K562 (cell line): Measurements from ENCODE around the gene S100A9.

Experiments used
- EP400 ChIP-seq: fragments of 450-650 bp; IDR thresholded peaks from 2 replicates; pipeline ENCODE4 v1.6.1; 2017; ENCODE audit warnings: antibody characterized with exemption, mild to moderate bottlenecking, moderate library complexity
- GATA2 ChIP-seq: sonication (generic); formaldehyde crosslinking; IDR thresholded peaks from 2 replicates; pipeline ENCODE4 v1.4.0; 2020; ENCODE audit warnings: mild to moderate bottlenecking, missing genetic modification reagents
- KLF16 ChIP-seq: IDR thresholded peaks from 2 replicates; pipeline ENCODE4 v1.6.1; 2016; ENCODE audit warnings: antibody characterized with exemption
- NFE2 ChIP-seq: IDR thresholded peaks from 2 replicates; pipeline ENCODE4 v1.6.1; 2014; ENCODE audit warnings: antibody characterized with exemption, low read depth
- SETDB1 ChIP-seq: IDR thresholded peaks from one replicate; pipeline ENCODE4 v1.6.1; 2012; ENCODE audit warnings: low read length, control low read depth, inconsistent platforms
- ZNF253 ChIP-seq: fragments of 250-450 bp; sonication (Bioruptor Pico); conservative IDR thresholded peaks from 2 replicates; pipeline ENCODE4 v1.6.1; 2021; ENCODE audit warnings: mild to moderate bottlenecking
- ZSCAN29 ChIP-seq: fragments of 450-650 bp; IDR thresholded peaks from 2 replicates; pipeline ENCODE4 v1.6.1; 2017
- TF ChIP-seq, protein P1 (sequence below): sonication (generic); formaldehyde crosslinking; IDR thresholded peaks from 2 replicates; pipeline ENCODE4 v1.8.1; 2023; ENCODE audit warnings: mild to moderate bottlenecking, missing genetic modification reagents
- TF ChIP-seq, protein P2 (sequence below), 2 experiments: fragments of 200-800 bp in 1 of 2; sonication (Bioruptor generic) in 1 of 2; sonication (generic) in 1 of 2; formaldehyde crosslinking in 1 of 2; IDR thresholded peaks in 1 of 2; conservative IDR thresholded peaks in 1 of 2; 2 replicates each; pipeline versions ENCODE4 v1.5.0 to v1.6.1; 2016 to 2020; ENCODE audit warnings: missing compliant biosample characterization in 1 of 2, missing genetic modification characterization in 1 of 2, missing genetic modification reagents in 1 of 2
- TF ChIP-seq, protein P3 (sequence below): fragments of 250-450 bp; sonication (Bioruptor Pico); IDR thresholded peaks from 2 replicates; pipeline ENCODE4 v1.8.0; 2022; ENCODE audit warnings: moderate library complexity, mild to moderate bottlenecking, inconsistent platforms
- TF ChIP-seq, protein P4 (sequence below), 3 experiments: IDR thresholded peaks in 2 of 3; conservative IDR thresholded peaks in 1 of 3; 2 replicates each; pipeline ENCODE4 v1.5.1; 2011 to 2012; ENCODE audit warnings: low read length in 3 of 3, mild to moderate bottlenecking in 3 of 3, control low read depth in 2 of 3, improper control_type of control experiment in 1 of 3, inconsistent platforms in 1 of 3, low read depth in 1 of 3, mixed read lengths in 1 of 3, moderate library complexity in 1 of 3; ENCODE audit not compliant: insufficient read depth in 2 of 3
- TF ChIP-seq, protein P5 (sequence below): sonication (generic); formaldehyde crosslinking; IDR thresholded peaks from 2 replicates; pipeline ENCODE4 v1.8.1; 2023; ENCODE audit warnings: mild to moderate bottlenecking, missing genetic modification reagents, moderate library complexity
- TF ChIP-seq, protein P6 (sequence below): IDR thresholded peaks from 3 replicates; pipeline ENCODE4 v1.6.1; 2011; ENCODE audit warnings: borderline replicate concordance, mild to moderate bottlenecking; ENCODE audit not compliant: insufficient read length, insufficient read depth
- TF ChIP-seq, protein P7 (sequence below): fragments of 450-650 bp; IDR thresholded peaks from 2 replicates; pipeline ENCODE4 v1.6.1; 2017; ENCODE audit warnings: antibody characterized with exemption, mild to moderate bottlenecking

DNA sequence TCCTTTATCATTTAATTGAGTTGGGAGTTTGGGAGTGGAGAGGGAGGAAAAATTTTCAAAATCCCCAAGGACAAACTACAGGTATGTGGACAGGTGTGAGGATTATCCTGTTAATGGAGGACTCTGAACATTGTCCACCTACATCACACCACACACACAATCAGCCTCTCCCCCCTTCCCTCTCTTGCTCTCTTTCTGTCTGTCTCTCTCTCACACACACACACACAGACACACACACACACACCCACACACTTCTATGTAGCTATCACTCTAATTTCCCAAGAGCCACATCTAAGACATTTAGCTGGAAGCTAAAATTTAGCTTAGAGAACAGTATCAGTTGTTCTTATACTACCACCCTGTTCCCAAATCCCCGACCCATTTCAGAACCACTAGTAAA is 31.7 kb downstream of the S100A9 start:
- TF ChIP-seq, protein P1, sequence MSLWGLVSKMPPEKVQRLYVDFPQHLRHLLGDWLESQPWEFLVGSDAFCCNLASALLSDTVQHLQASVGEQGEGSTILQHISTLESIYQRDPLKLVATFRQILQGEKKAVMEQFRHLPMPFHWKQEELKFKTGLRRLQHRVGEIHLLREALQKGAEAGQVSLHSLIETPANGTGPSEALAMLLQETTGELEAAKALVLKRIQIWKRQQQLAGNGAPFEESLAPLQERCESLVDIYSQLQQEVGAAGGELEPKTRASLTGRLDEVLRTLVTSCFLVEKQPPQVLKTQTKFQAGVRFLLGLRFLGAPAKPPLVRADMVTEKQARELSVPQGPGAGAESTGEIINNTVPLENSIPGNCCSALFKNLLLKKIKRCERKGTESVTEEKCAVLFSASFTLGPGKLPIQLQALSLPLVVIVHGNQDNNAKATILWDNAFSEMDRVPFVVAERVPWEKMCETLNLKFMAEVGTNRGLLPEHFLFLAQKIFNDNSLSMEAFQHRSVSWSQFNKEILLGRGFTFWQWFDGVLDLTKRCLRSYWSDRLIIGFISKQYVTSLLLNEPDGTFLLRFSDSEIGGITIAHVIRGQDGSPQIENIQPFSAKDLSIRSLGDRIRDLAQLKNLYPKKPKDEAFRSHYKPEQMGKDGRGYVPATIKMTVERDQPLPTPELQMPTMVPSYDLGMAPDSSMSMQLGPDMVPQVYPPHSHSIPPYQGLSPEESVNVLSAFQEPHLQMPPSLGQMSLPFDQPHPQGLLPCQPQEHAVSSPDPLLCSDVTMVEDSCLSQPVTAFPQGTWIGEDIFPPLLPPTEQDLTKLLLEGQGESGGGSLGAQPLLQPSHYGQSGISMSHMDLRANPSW (CRISPR knock-in tag), result no peak
- TF ChIP-seq SETDB1 (no peak), KLF16 (no peak), EP400 (no peak), NFE2 (no peak), ZNF253 (no peak), GATA2 (CRISPR knock-in tag) (no peak), ZSCAN29 (no peak)
- TF ChIP-seq, protein P2, sequence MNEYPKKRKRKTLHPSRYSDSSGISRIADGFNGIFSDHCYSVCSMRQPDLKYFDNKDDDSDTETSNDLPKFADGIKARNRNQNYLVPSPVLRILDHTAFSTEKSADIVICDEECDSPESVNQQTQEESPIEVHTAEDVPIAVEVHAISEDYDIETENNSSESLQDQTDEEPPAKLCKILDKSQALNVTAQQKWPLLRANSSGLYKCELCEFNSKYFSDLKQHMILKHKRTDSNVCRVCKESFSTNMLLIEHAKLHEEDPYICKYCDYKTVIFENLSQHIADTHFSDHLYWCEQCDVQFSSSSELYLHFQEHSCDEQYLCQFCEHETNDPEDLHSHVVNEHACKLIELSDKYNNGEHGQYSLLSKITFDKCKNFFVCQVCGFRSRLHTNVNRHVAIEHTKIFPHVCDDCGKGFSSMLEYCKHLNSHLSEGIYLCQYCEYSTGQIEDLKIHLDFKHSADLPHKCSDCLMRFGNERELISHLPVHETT (CRISPR knock-in tag; conservative IDR thresholded peaks at IDR 0.05 in 1 of 2, IDR thresholded peaks at IDR 0.05 in 1 of 2), result no peak
- TF ChIP-seq, protein P3, sequence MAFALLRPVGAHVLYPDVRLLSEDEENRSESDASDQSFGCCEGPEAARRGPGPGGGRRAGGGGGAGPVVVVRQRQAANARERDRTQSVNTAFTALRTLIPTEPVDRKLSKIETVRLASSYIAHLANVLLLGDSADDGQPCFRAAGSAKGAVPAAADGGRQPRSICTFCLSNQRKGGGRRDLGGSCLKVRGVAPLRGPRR (CRISPR knock-in tag), result no peak
- TF ChIP-seq, protein P4, sequence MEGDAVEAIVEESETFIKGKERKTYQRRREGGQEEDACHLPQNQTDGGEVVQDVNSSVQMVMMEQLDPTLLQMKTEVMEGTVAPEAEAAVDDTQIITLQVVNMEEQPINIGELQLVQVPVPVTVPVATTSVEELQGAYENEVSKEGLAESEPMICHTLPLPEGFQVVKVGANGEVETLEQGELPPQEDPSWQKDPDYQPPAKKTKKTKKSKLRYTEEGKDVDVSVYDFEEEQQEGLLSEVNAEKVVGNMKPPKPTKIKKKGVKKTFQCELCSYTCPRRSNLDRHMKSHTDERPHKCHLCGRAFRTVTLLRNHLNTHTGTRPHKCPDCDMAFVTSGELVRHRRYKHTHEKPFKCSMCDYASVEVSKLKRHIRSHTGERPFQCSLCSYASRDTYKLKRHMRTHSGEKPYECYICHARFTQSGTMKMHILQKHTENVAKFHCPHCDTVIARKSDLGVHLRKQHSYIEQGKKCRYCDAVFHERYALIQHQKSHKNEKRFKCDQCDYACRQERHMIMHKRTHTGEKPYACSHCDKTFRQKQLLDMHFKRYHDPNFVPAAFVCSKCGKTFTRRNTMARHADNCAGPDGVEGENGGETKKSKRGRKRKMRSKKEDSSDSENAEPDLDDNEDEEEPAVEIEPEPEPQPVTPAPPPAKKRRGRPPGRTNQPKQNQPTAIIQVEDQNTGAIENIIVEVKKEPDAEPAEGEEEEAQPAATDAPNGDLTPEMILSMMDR (IDR thresholded peaks at IDR 0.05 in 2 of 3, conservative IDR thresholded peaks at IDR 0.05 in 1 of 3; ENCODE audit: insufficient read depth in 2 of 3, low read depth in 1 of 3, low read length in 3 of 3), result no peak
- TF ChIP-seq, protein P5, sequence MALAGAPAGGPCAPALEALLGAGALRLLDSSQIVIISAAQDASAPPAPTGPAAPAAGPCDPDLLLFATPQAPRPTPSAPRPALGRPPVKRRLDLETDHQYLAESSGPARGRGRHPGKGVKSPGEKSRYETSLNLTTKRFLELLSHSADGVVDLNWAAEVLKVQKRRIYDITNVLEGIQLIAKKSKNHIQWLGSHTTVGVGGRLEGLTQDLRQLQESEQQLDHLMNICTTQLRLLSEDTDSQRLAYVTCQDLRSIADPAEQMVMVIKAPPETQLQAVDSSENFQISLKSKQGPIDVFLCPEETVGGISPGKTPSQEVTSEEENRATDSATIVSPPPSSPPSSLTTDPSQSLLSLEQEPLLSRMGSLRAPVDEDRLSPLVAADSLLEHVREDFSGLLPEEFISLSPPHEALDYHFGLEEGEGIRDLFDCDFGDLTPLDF, result no peak
- TF ChIP-seq, protein P6, sequence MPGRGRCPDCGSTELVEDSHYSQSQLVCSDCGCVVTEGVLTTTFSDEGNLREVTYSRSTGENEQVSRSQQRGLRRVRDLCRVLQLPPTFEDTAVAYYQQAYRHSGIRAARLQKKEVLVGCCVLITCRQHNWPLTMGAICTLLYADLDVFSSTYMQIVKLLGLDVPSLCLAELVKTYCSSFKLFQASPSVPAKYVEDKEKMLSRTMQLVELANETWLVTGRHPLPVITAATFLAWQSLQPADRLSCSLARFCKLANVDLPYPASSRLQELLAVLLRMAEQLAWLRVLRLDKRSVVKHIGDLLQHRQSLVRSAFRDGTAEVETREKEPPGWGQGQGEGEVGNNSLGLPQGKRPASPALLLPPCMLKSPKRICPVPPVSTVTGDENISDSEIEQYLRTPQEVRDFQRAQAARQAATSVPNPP, result no peak
- TF ChIP-seq, protein P7, sequence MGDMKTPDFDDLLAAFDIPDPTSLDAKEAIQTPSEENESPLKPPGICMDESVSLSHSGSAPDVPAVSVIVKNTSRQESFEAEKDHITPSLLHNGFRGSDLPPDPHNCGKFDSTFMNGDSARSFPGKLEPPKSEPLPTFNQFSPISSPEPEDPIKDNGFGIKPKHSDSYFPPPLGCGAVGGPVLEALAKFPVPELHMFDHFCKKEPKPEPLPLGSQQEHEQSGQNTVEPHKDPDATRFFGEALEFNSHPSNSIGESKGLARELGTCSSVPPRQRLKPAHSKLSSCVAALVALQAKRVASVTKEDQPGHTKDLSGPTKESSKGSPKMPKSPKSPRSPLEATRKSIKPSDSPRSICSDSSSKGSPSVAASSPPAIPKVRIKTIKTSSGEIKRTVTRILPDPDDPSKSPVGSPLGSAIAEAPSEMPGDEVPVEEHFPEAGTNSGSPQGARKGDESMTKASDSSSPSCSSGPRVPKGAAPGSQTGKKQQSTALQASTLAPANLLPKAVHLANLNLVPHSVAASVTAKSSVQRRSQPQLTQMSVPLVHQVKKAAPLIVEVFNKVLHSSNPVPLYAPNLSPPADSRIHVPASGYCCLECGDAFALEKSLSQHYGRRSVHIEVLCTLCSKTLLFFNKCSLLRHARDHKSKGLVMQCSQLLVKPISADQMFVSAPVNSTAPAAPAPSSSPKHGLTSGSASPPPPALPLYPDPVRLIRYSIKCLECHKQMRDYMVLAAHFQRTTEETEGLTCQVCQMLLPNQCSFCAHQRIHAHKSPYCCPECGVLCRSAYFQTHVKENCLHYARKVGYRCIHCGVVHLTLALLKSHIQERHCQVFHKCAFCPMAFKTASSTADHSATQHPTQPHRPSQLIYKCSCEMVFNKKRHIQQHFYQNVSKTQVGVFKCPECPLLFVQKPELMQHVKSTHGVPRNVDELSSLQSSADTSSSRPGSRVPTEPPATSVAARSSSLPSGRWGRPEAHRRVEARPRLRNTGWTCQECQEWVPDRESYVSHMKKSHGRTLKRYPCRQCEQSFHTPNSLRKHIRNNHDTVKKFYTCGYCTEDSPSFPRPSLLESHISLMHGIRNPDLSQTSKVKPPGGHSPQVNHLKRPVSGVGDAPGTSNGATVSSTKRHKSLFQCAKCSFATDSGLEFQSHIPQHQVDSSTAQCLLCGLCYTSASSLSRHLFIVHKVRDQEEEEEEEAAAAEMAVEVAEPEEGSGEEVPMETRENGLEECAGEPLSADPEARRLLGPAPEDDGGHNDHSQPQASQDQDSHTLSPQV, result no peak
